Esophagus muscularis mucosa (tissue), 4 donors: Measurements from ENCODE around the gene ANTXR1. TPM values are rescaled to one million over a fixed set of nuclear protein-coding genes. Genes with fewer than 3 reads are reported as not detected.
"Not testable (repeated sequence)": the region's sequence is repeated elsewhere in the genome, so short reads cannot be mapped to it uniquely, and the experiment has no call there.

Experiments
- DNase-seq: peaks from one replicate; pipeline ENCODE4 v3.0.0-alpha.2; 2017; ENCODE audit errors: extremely low spot score
- H3K27ac ChIP-seq, 4 donors: fragments of 200-600 bp; sonication (generic); replicated peaks in 1 of 4; 1 replicate in 3 of 4; 2 replicates in 1 of 4; pipeline ENCODE4 v1.5.1; 2016 to 2019; ENCODE audit warnings: mild to moderate bottlenecking in 1 of 4
- H3K27me3 ChIP-seq, 4 donors: fragments of 200-600 bp; sonication (generic); one replicate each; pipeline versions ENCODE4 v1.5.1 to v1.6.0; 2016 to 2019
- H3K36me3 ChIP-seq, 4 donors: fragments of 200-600 bp; sonication (generic); one replicate each; pipeline ENCODE4 v1.5.1; 2016 to 2019
- H3K4me1 ChIP-seq, 4 donors: fragments of 200-600 bp; sonication (generic); one replicate each; pipeline ENCODE4 v1.5.1; 2016 to 2019
- H3K4me3 ChIP-seq, 4 donors: fragments of 200-600 bp; sonication (generic); 1 replicate in 2 of 4; 2 replicates in 2 of 4; pipeline ENCODE4 v1.5.1; 2016 to 2019; ENCODE audit warnings: mild to moderate bottlenecking in 4 of 4, moderate library complexity in 1 of 4
- H3K9me3 ChIP-seq, 4 donors: fragments of 200-600 bp; sonication (generic); 1 replicate in 3 of 4; 2 replicates in 1 of 4; pipeline ENCODE4 v1.5.1; 2016 to 2019
- CTCF ChIP-seq, 3 experiments: fragments of 200-600 bp in 2 of 3; fragments of 450-650 bp in 1 of 3; sonication (generic) in 2 of 3; IDR thresholded peaks; one replicate each; pipeline ENCODE4 v1.5.1; 2017 to 2019; ENCODE audit warnings: antibody characterized with exemption in 3 of 3, mild to moderate bottlenecking in 2 of 3, moderate library complexity in 1 of 3
- EP300 ChIP-seq: sonication (generic); formaldehyde crosslinking; IDR thresholded peaks from one replicate; pipeline ENCODE4 v1.6.1; 2017; ENCODE audit warnings: antibody characterized with exemption
- POLR2A ChIP-seq: fragments of 450-650 bp; IDR thresholded peaks from one replicate; pipeline ENCODE4 v1.6.1; 2017; ENCODE audit warnings: antibody characterized with exemption, moderate library complexity, mild to moderate bottlenecking, low read depth
- POLR2AphosphoS5 ChIP-seq, 2 donors: sonication (generic); formaldehyde crosslinking; IDR thresholded peaks; one replicate each; pipeline ENCODE4 v1.6.1; 2017; ENCODE audit warnings: antibody characterized with exemption in 2 of 2
- WGBS: methylation state at CpG from one replicate; pipeline ENCODE4 v1.1.5; 2018; 5-methylcytosine and 5-hydroxymethylcytosine counted together
- intact Hi-C: fragments of 100-400 bp; cut with DNase I; formaldehyde crosslinking; loops from one replicate; pipeline ENCODE4 v1.15.1; 2023
- total RNA-seq, 4 donors: library from RNA; depleted of rRNA; stranded (reverse); fragments of >200 nt; gene quantifications; one replicate each; pipeline versions ENCODE4 v1.1.0 to v1.2.1, GENCODE V29; 2016

The ANTXR1 gene
- total RNA-seq, 4 donors from 2014 or later = 74.6 to 115 (median 92.1) TPM

GRCh38 chr2:69223759-69224511 is 211.0 kb downstream of the ANTXR1 start:
- intact Hi-C loops = no loop called here
- Histone ChIP-seq H3K9me3 (no peaks in the 10 kb centered on the region), H3K27me3 (no peaks in the 10 kb centered on the region), H3K27ac (no peak overlapping the region), H3K36me3 (no peaks in the 10 kb centered on the region), H3K4me3 (no peak overlapping the region), H3K4me1 (peaks cover 19 to 32% (median 24%) of the 10 kb centered on the region in 4 donors)
- DNase-seq = no peak
- TF ChIP-seq EP300 (no peak), POLR2A (no peak), POLR2AphosphoS5 (IDR thresholded peaks at IDR 0.05) (no peak), CTCF (IDR thresholded peaks at IDR 0.05) (no peak)
- WGBS = 91% methylated on average over 6 of the region's 6 CpGs

- DNase-seq = no peak
- H3K4me3 ChIP-seq = no peak overlapping the region
- H3K27me3 ChIP-seq = no peaks in the 10 kb centered on the region
- no peaks in the 10 kb centered on the region for H3K36me3 ChIP-seq
- no peak overlapping the region for H3K27ac ChIP-seq
- TF ChIP-seq EP300 (no peak), POLR2AphosphoS5 (IDR thresholded peaks at IDR 0.05) (no peak), CTCF (IDR thresholded peaks at IDR 0.05) (no peak), POLR2A (no peak)
- H3K4me1 ChIP-seq = peaks cover 19 to 32% (median 24%) of the 10 kb centered on the region in 4 donors
- no peaks in the 10 kb centered on the region for H3K9me3 ChIP-seq
- WGBS = 44% methylated on average over 3 of the region's 3 CpGs
- intact Hi-C loops = no loop called here
These were observed 211.5 kb downstream of the ANTXR1 start for GRCh38 chr2:69224512-69224837.

- Histone ChIP-seq H3K4me1 (peaks cover 19 to 26% (median 23%) of the 10 kb centered on the region in 4 donors), H3K36me3 (no peaks in the 10 kb centered on the region), H3K27ac (no peak overlapping the region), H3K27me3 (no peaks in the 10 kb centered on the region), H3K9me3 (no peaks in the 10 kb centered on the region), H3K4me3 (no peak overlapping the region)
- intact Hi-C loops = no loop called here
- WGBS = 86% methylated on average over 2 of the region's 2 CpGs
- TF ChIP-seq POLR2A (no peak), EP300 (no peak), CTCF (IDR thresholded peaks at IDR 0.05) (no peak), POLR2AphosphoS5 (IDR thresholded peaks at IDR 0.05) (no peak)
- peak; percentile 80 for DNase-seq
These were observed 213.0 kb downstream of the ANTXR1 start for GRCh38 chr2:69225933-69226332.

DNA sequence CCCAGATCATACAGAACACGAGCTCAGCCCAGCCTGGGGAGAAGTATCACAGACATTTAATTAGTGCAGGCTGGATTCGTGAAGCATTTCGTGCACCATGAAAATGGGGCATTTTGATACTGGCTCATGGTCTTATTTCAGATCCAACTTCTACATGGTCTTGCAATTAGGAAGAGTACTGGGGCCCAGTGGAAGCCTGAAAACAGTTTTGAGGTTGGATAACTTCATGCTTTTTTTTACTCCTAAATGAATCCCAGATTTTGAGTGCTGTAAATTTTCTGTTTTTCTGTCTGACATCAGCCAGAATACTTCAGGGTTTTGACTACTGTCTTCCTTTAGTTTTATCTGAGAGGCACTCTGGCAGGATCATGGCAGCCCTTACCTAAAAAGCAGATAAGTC is 213.9 kb downstream of the ANTXR1 start:
- TF ChIP-seq POLR2AphosphoS5 (IDR thresholded peaks at IDR 0.05) (no peak), CTCF (IDR thresholded peaks at IDR 0.05) (no peak), EP300 (no peak), POLR2A (no peak)
- H3K27ac ChIP-seq = no peak overlapping the region
- 86% methylated on average over 3 of the region's 3 CpGs for WGBS
- no peak overlapping the region for H3K4me3 ChIP-seq
- no peaks in the 10 kb centered on the region for H3K9me3 ChIP-seq
- intact Hi-C loops = no loop called here
- H3K27me3 ChIP-seq = no peaks in the 10 kb centered on the region
- peaks cover 15 to 24% (median 18%) of the 10 kb centered on the region in 4 donors for H3K4me1 ChIP-seq
- DNase-seq = peak; percentile 62
- no peaks in the 10 kb centered on the region for H3K36me3 ChIP-seq

GRCh38 chr2:69227716-69228115 is 214.7 kb downstream of the ANTXR1 start:
- H3K36me3 ChIP-seq = no peaks in the 10 kb centered on the region
- no peak overlapping the region for H3K27ac ChIP-seq
- peaks cover 8 to 19% (median 15%) of the 10 kb centered on the region in 4 donors for H3K4me1 ChIP-seq
- TF ChIP-seq POLR2AphosphoS5 (IDR thresholded peaks at IDR 0.05) = no peak
- no peak overlapping the region for H3K4me3 ChIP-seq
- intact Hi-C loops = no loop called here
- no peaks in the 10 kb centered on the region for H3K27me3 ChIP-seq
- H3K9me3 ChIP-seq = no peaks in the 10 kb centered on the region
- DNase-seq = no peak

DNA sequence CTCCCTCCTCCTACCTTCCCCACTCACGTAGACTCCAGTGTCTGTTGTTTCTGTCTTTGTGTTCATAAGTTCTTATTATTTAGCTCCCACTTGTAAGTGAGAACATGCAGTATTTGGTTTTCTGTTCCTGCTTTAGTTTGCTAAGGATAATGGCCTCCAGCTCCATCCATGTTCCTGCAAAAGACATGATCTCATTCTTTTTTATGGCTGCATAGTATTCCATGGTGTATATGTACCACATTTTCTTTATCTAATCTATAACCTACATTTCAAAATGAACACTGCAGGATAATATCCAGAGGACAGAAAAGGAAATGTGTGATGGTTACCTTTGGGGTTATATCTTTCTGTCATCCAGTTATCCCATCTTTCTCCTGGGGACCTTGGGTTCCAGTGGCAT is 218.0 kb downstream of the ANTXR1 start:
- H3K4me3 ChIP-seq, H3K36me3 ChIP-seq, H3K9me3 ChIP-seq, H3K27me3 ChIP-seq, intact Hi-C loops, H3K27ac ChIP-seq, DNase-seq: not testable (repeated sequence)
- H3K4me1 ChIP-seq = peaks cover 0 to 15% (median 4%) of the 10 kb centered on the region in 4 donors
- 92% methylated on average over 1 of the region's 1 CpG for whole genome bisulfite sequencing
